Liver (tissue), 9 donors: ENCODE measurements around the gene TMEM63A. TPM values are rescaled to one million over a fixed set of nuclear protein-coding genes. Genes with fewer than 3 reads are reported as not detected.
"Not testable (repeated sequence)": the region's sequence is repeated elsewhere in the genome, so short reads cannot be mapped to it uniquely, and the experiment has no call there.

Experiments used
- DNase-seq: peaks from one replicate; pipeline ENCODE4 v3.0.0-alpha.2; 2017; ENCODE audit warnings: low spot score
- H3K27ac ChIP-seq, 2 donors: one replicate each; pipeline ENCODE4 v1.7.0; 2013; ENCODE audit warnings: inconsistent platforms in 2 of 2, low read length in 2 of 2, control low read depth in 1 of 2, low read depth in 1 of 2, mild to moderate bottlenecking in 1 of 2
- H3K27me3 ChIP-seq, 4 donors: one replicate each; pipeline versions ENCODE4 v1.6.1 to v1.7.0; 2013; ENCODE audit warnings: low read length in 3 of 4, inconsistent platforms in 1 of 4, mild to moderate bottlenecking in 1 of 4, moderate library complexity in 1 of 4; ENCODE audit not compliant: control insufficient read depth in 4 of 4, insufficient read depth in 4 of 4
- H3K36me3 ChIP-seq, 4 donors: one replicate each; pipeline versions ENCODE4 v1.6.1 to v1.7.0; 2013; ENCODE audit warnings: low read length in 3 of 4, mild to moderate bottlenecking in 3 of 4, low read depth in 1 of 4, moderate library complexity in 1 of 4; ENCODE audit not compliant: control insufficient read depth in 4 of 4, insufficient read depth in 3 of 4
- H3K4me1 ChIP-seq, 4 donors: one replicate each; pipeline versions ENCODE4 v1.6.1 to v1.7.0; 2013; ENCODE audit warnings: low read length in 3 of 4, mild to moderate bottlenecking in 3 of 4, moderate library complexity in 1 of 4; ENCODE audit not compliant: control insufficient read depth in 4 of 4, insufficient read depth in 4 of 4
- H3K4me3 ChIP-seq, 3 donors: one replicate each; pipeline versions ENCODE4 v1.6.1 to v1.7.0; 2013; ENCODE audit warnings: low read length in 3 of 3, control low read depth in 1 of 3, low read depth in 1 of 3, mild to moderate bottlenecking in 1 of 3
- H3K9ac ChIP-seq, 2 donors: one replicate each; pipeline ENCODE4 v1.7.0; 2013; ENCODE audit warnings: low read length in 2 of 2, mild to moderate bottlenecking in 2 of 2, moderate library complexity in 2 of 2, control low read depth in 1 of 2, low read depth in 1 of 2
- H3K9me3 ChIP-seq, 4 donors: one replicate each; pipeline versions ENCODE4 v1.6.1 to v1.7.0; 2013; ENCODE audit warnings: low read length in 3 of 4; ENCODE audit not compliant: control insufficient read depth in 4 of 4
- ATF3 ChIP-seq: IDR thresholded peaks from 2 replicates; pipeline ENCODE4 v1.6.1; 2016; ENCODE audit warnings: antibody characterized with exemption
- CTCF ChIP-seq: fragments of 150-350 bp; IDR thresholded peaks from 2 replicates; pipeline ENCODE4 v1.5.1; 2017; ENCODE audit warnings: improper control_type of control experiment, low read depth, low read length; ENCODE audit not compliant: missing input control
- FOXA2 ChIP-seq: IDR thresholded peaks from 2 replicates; pipeline ENCODE4 v1.6.1; 2016; ENCODE audit warnings: antibody characterized with exemption
- HNF4A ChIP-seq, 2 donors: conservative IDR thresholded peaks; 2 replicates each; pipeline ENCODE4 v1.6.1; 2016; ENCODE audit warnings: antibody characterized with exemption in 2 of 2, mild to moderate bottlenecking in 2 of 2
- HNF4G ChIP-seq: IDR thresholded peaks from 2 replicates; pipeline ENCODE4 v1.6.1; 2016; ENCODE audit warnings: antibody characterized with exemption
- JUND ChIP-seq, 2 donors: IDR thresholded peaks; 2 replicates each; pipeline ENCODE4 v1.6.1; 2016; ENCODE audit warnings: antibody characterized with exemption in 2 of 2
- NR2F2 ChIP-seq: IDR thresholded peaks from 2 replicates; pipeline ENCODE4 v1.6.1; 2016; ENCODE audit warnings: antibody characterized with exemption
- RAD21 ChIP-seq, 2 donors: IDR thresholded peaks; 2 replicates each; pipeline ENCODE4 v1.6.1; 2016; ENCODE audit warnings: antibody characterized with exemption in 2 of 2, mild to moderate bottlenecking in 2 of 2
- RXRA ChIP-seq, 2 donors: IDR thresholded peaks; 2 replicates each; pipeline ENCODE4 v1.6.1; 2017 to 2018; ENCODE audit warnings: antibody characterized with exemption in 2 of 2, mild to moderate bottlenecking in 1 of 2
- SP1 ChIP-seq: IDR thresholded peaks from 2 replicates; pipeline ENCODE4 v1.6.1; 2018; ENCODE audit warnings: antibody characterized with exemption, mild to moderate bottlenecking
- TAF1 ChIP-seq: conservative IDR thresholded peaks from 2 replicates; pipeline ENCODE4 v1.6.1; 2016; ENCODE audit warnings: antibody characterized with exemption, mild to moderate bottlenecking
- YY1 ChIP-seq: IDR thresholded peaks from 2 replicates; pipeline ENCODE4 v1.6.1; 2016; ENCODE audit warnings: antibody characterized with exemption, mild to moderate bottlenecking
- ZBTB33 ChIP-seq: IDR thresholded peaks from 2 replicates; pipeline ENCODE4 v1.6.1; 2016; ENCODE audit warnings: antibody characterized with exemption
- WGBS: extraction: QIAGEN DNeasy Blood & Tissue Kit; methylation state at CpG from one replicate; pipeline ENCODE4 v1.1.7; 2013; 5-methylcytosine and 5-hydroxymethylcytosine counted together
- polyA plus RNA-seq, 2 donors: library from polyadenylated mRNA; stranded (reverse) in 1 of 2; unstranded in 1 of 2; fragments of 200-250 nt in 1 of 2; fragments of >200 nt in 1 of 2; fragmentation: Nextera tagmentation in 1 of 2; extraction: Ambion mirVana in 1 of 2; gene quantifications; one replicate each; pipeline versions ENCODE4 v1.2.1 to v1.2.3, GENCODE V29; 2013 to 2015
- total RNA-seq, 2 donors: library from RNA; depleted of rRNA; stranded (reverse); fragments of >200 nt; gene quantifications; one replicate each; pipeline ENCODE4 v1.2.3, GENCODE V29; 2014
- donor health status: healthy.
- donor health status: healthy.
- donor health status: healthy.
- donor health status: healthy.
- donor health status: healthy.

Gene TMEM63A
- total and polyA plus RNA-seq, 4 donors: 9.6 to 54.0 (median 11.6) TPM

DNA sequence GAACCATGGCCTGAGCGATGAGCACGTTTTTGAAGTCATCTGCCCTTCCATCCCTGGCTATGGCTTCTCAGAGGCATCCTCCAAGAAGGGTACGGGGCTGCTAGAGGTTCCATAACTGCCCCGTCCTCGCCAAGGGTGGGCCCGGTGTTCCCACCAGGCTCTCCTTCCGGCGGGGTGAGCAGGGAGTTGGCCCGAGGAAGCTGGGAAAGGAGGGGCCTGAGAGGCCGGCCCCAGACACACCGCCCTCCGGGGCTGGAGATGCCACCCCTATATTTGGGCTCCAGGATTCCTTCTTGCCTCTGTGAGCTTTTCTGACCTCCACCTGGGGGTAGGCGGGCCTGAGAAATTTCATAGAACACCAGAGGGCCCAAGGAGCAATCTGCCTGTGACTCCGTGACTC, 43.4 kb downstream of the TMEM63A start:
- no peak overlapping the region for H3K4me3 ChIP-seq
- 92% methylated on average over 14 of the region's 14 CpGs for WGBS
- peaks cover 1 to 13% (median 7%) of the 10 kb centered on the region in 4 donors for H3K4me1 ChIP-seq
- TF ChIP-seq NR2F2 (no peak), HNF4G (no peak), FOXA2 (no peak), RXRA (IDR thresholded peaks at IDR 0.05) (no peak), YY1 (no peak), ATF3 (no peak), JUND (IDR thresholded peaks at IDR 0.05) (no peak), TAF1 (no peak), HNF4A (conservative IDR thresholded peaks at IDR 0.05) (no peak), SP1 (no peak), ZBTB33 (no peak), CTCF (no peak)
- peaks cover 23 to 73% (median 52%) of the 10 kb centered on the region in 4 donors for H3K36me3 ChIP-seq
- no peak for DNase-seq
- no peaks in the 10 kb centered on the region for H3K27me3 ChIP-seq
- H3K9me3 ChIP-seq: no peaks in the 10 kb centered on the region
- no peak overlapping the region for H3K9ac ChIP-seq
- no peak overlapping the region for H3K27ac ChIP-seq

- DNase-seq, H3K9ac ChIP-seq, H3K27me3 ChIP-seq, H3K27ac ChIP-seq, H3K9me3 ChIP-seq, H3K4me3 ChIP-seq: not testable (repeated sequence)
- H3K4me1 ChIP-seq: peaks cover 1 to 32% (median 20%) of the 10 kb centered on the region in 4 donors
- H3K36me3 ChIP-seq: peaks cover 29 to 71% (median 55%) of the 10 kb centered on the region in 4 donors
- WGBS: 90% methylated on average over 4 of the region's 4 CpGs
These were observed 45.9 kb downstream of the TMEM63A start for GRCh38 chr1:225836296-225836695.

- no peak overlapping the region for H3K9ac ChIP-seq
- no peaks in the 10 kb centered on the region for H3K27me3 ChIP-seq
- peaks cover 31 to 70% (median 57%) of the 10 kb centered on the region in 4 donors for H3K36me3 ChIP-seq
- DNase-seq: no peak
- H3K4me1 ChIP-seq: peaks cover 1 to 32% (median 22%) of the 10 kb centered on the region in 4 donors
- TF ChIP-seq RAD21 (IDR thresholded peaks at IDR 0.05) (peak in 1 of 2 donors; percentile 17), NR2F2 (no peak)
- no peaks in the 10 kb centered on the region for H3K9me3 ChIP-seq
- H3K27ac ChIP-seq: no peak overlapping the region
- H3K4me3 ChIP-seq: no peak overlapping the region
- 33% methylated on average over 3 of the region's 3 CpGs for WGBS
These were observed 46.3 kb downstream of the TMEM63A start for GRCh38 chr1:225835856-225836255.
